HG02588 (cell line): ENCODE data around the gene SLC20A1.
A peak's percentile ranks its signal among the peaks of the same experiment; 100 is the strongest.

Experiments
- ATAC-seq: cut with Tn5 transposase; IDR thresholded peaks from one replicate; pipeline ENCODE4 v1.9.1; 2021; ENCODE audit warnings: mild to moderate bottlenecking, moderate library complexity; ENCODE audit not compliant: unreplicated experiment

Gene SLC20A1

DNA sequence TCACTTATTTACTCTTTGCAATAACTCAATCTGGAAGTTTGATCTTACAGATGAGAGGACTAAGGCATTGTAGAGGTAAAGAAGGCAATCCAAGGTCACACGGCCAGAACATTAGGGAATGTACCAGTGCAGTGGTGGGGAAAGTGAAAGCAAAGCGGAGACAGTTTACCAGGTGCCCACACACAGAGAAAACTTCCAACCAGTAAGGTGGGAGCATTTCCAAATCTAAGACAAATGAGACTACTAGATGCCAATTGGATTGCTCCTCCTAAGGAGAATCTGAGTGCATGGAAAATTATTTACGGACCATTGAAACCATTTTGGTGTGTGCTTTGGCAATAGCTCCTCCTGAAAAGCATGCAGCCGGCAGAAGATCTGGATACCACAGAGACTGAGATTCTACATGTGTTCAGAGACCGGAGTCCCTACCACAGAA lies 34.9 kb downstream of the SLC20A1 start:
- no peak for ATAC-seq

DNA sequence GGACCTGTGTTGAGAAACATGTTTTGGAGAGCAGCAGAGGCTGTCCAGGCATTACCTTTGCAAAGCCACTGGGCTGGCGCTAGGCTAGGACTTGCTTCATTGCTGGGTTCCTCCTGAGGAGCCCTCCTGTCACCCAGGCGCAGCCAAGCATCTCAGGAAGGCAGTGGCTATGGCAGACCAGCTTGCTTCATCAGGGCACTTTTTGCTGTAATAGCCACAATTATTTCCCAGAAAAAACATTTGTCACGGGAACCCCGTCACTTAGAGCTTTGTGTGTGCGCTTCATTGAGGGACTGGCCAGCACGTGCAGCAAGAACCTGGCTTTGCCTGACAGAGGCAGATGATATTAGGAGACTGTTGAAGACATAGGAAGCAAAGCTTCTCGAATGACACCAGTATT lies 36.4 kb downstream of the SLC20A1 start:
- no peak for ATAC-seq

DNA sequence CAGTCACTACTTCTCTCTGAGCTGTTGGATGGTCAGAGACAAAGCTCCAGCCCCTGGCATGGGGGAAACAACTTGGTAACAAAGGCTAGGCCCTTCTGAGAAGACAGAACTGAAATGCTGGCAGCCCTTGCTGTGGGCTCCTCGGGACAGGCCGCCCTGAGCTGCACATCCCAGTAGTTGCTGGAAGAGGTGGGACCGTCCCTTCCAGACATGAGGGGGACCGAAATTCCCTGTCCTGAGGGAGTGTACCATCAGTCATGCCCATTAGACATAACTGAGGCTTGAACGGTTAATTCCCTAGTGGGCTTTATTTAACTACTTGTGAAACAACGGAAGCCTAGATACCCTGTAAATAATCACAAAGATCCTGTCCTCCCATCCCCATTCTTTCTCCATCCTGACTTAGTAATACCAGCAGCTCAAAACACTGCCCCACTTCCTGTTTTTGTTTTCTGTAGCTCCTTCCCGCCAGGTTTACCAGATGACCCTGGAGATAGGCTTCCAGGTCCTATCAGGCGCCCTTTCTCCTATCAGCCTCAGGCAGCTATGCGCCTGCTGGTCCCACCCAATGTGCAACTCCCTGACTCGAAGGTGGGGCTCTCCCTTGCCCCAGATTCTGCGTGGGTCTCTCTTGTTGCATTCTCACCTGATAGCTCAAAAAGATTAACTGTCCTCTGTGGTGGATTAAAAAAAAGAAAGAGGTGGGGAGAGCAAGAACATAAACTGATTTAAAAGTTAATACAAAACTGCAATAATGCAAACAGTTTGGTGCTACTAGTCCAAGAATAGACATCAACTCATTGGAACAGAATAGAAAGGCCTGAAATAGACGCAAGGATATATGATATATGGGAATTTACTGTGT lies 38.0 kb downstream of the SLC20A1 start:
- ATAC-seq: no peak

GRCh38 chr2:112684415-112684775 lies 38.7 kb downstream of the SLC20A1 start:
- ATAC-seq: no peak

DNA sequence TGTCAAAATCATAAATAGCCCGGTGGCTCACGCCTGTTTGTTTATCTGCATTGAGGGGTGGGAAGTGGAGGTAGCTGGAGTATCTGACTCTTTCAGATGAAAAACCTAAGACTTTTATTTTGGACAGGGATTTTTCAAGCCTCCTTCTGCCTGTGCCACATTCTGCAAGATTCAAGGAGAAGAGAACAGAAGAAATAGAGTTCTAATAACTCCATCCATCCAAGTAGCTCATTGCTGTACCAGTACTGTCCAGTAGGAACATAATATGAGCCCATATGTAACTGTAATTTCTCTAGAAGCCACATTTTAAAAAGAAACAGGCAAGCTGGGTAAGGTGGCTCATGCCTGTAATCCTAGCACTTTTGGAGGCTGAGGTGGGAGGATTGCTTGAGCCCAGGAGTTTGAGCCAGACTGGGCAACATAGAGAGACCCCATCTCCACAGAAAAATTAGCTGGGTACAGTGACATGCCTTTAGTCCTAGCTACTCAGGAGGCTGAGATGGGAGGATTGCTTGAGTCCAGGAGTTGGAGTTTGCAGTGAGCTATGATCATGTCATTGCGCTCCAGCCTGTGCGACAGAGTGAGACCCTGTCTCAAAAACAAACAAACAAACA lies 39.6 kb downstream of the SLC20A1 start:
- no peak for ATAC-seq

DNA sequence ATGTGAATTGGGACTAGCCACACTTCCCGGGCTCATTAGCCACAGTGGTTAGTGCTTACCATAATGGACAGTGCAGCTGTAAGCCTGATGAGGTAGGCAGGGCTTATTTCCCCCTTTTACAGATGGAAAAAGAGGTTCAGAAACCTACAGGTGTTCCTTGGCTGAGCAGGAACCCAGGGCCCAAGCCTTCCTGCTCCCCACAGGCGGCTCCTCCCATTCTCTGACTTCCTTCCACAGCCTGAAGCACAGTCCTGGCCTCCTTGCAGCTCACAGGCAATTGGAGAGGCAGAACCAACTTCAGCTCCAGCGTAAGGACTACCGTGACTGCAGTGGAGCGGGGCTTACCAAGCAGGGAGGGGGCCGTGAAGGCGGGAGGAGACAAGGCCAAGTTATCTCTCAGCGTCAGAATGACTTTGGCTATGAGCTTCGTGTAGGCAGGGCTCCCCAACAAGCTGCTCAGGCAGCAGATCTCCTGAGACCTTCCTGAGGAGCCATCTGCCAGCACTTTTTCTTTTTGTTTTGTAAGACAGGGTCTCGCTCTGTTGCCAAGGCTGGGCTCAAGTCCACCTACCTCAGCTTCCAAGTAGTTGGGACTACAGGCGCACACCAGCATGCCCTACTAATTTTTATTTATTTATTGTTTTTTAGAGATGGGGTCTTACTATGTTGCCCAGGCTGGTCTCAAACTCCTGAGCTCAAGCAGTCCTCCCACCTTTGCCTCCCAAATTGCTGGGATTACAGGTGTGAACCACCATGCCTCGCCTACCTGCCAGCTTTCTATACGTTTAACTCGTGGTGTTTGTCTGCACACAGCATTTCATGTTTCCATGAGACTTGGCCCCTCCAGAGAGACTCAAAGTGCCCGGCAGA lies 40.8 kb downstream of the SLC20A1 start:
- ATAC-seq: no peak

DNA sequence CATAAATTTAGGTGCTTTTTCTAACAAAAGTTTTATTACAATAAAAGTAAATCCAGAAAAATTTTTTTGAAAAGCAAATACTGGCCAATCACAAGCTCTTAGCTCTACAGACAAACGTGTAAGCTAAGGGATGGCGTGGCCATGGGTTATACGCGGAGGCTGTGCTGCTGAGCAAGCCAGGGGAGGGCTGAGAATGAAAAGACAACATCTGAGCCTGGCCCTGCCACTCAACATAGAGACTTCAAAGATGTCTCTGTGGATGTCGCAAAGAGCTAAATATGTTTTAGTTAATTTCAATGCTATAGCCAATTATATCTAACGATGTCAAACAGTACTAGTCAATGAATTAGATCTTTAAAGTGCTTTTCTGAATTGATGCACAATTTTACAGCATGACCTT lies 41.8 kb downstream of the SLC20A1 start:
- no peak for ATAC-seq

- no peak for ATAC-seq
These were observed 42.5 kb downstream of the SLC20A1 start for GRCh38 chr2:112688086-112688880.

DNA sequence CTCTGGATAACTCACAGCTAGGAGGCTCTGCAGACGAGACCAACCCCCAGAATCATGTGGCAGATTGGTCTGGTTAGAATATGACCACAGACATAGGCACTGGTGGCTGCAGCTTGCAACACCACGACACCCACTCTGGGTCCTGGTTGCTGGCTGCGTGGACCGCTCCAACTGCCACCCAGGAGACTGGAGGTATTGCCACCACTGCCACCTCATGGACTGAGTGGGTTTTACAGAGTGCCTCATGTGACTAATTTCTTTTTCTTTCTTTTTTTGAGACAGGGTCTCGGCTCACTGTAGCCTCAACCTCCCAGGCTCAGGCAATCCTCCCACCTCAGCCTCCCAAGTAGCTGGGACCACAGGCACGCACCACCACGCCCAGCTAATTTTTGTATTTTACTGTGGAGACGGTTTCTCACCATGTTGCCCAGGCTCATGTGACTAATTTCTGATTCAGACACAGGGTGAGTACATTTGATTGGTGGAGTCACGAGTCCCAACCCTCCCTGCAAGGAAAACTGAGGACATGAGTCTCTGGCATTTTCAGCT lies 45.2 kb downstream of the SLC20A1 start:
- ATAC-seq: no peak

DNA sequence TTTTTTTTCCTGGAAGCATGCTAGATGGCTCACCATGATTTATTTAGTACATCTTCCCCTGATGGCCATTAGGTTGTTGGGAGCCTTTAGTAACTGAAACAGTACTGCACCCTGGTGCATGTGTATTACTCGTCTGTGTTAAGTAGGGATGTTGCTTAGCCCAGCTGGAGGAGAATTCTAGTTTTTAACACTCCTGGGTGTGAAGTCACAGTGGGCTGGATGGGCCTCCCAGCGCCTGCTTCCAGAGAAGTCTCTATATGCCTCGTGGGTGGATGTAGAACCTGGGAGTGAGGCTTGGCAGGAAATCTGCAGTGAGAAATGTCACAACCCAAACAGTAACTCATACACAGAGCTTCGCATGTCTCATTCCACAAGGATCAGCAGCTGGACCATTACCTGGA lies 46.1 kb downstream of the SLC20A1 start:
- ATAC-seq: no peak

GRCh38 chr2:112692495-112692911 lies 46.8 kb downstream of the SLC20A1 start:
- ATAC-seq: peak; percentile 85

DNA sequence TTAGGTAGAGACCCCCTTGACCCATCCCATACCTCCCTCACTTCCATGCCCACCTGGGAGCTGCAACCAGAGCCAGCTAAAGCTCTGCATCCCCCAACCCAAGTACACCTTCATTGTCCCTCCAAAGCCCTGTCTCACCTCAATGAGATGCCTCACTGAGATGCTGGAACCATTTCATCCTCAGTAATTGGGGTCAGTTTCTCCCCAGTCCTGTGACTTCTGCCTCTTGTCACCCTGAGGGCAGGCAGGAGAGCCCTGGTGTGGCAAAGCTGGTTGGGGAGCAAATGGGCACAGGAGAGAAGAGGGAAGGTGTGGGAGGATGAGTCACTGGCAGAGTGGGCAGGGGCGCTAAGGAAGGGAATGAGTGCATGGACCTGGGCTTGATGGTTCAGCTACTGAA lies 47.2 kb downstream of the SLC20A1 start:
- ATAC-seq: peak; percentile 3

DNA sequence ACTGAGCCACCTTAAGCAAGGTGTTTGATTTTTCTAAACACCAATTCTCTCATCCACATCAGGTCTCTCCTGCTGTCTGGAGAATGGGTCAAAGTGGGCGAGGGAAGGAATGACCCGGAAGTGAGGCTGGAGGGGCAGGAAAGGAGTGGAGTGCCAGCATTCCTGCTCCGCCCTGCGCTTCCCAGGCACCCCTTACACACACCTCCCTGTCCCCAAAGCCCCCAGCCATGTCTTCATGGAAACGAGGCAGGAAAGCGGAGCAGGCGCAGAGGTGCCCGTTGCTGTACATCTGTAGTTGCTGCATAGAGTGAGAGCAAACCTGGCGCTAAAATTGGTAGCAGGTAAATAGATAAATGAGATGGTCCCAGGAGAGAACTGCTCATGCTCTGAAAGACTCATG lies 47.9 kb downstream of the SLC20A1 start:
- no peak for ATAC-seq

- no peak for ATAC-seq
These were observed 48.4 kb downstream of the SLC20A1 start for GRCh38 chr2:112694182-112694581.

DNA sequence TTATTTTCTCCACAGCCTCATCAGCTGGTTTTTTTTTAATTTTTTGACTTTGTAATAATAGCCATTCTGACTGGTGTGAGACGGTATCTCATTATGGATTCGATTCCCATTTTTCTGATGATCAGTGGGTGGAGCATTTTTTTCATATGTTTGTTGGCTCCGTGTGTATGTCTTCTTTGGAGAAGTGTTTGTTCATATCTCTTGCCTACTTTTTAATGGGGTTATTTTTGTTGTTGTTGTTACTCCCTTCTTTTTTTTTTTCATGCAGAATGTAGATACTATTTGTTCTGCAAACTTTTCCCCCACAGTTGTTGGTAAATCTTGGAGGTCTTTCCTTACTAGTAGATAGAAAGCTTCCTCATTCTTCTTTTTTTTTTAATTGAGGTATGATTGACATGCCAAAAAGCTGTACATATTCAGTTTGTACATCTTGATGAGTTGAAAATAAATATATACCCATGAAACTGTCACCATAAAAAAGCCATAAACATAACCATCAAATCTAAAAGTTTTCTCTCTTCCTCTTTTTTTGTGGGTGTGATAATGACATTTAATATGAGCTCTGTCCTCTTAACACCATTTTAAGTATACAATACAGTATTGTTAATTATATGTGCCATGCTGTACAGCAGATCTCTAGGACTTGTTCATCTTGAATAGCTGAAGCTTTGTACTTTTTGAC lies 53.2 kb downstream of the SLC20A1 start:
- no peak for ATAC-seq

GRCh38 chr2:112699984-112700667 lies 54.4 kb downstream of the SLC20A1 start:
- ATAC-seq: no peak

- ATAC-seq: no peak
These were observed 55.3 kb downstream of the SLC20A1 start for GRCh38 chr2:112701052-112701451.

DNA sequence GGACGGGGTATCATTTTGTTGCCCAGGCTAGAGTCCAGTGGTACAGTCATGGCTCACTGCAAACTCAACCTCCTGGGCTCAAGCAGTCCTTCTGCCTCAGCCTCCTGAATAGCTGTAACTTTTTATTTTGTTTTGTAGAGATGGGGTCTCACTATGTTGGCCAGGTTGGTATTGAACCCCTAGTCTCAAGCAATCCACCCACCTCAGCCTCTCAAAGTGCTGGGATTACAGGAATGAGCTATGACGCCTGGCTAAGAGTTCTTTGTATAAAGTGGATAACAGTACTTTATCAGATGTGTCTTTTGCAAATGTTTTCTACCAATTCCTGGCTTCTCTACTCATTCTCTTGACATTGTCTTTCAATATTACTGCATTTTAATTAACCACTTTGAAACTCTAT lies 57.9 kb downstream of the SLC20A1 start:
- ATAC-seq: no peak

DNA sequence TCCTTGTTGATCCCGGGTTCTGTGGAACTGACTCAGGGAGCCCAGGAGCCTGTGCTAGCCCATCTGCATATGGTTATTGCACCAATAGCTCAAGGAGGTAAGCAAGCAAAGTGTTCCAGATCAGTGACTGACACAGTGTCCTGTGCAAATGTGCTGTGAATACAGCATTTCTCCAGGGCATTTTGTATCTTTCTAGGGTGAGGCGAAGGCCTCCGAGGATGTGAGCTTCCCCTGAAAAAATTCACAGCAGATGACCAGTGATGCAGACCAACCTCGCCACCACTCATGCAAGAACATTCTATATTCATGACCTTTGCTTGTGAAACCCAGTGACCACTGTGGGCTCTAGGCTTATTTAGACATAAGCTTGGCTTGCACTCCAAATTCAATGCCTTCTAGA lies 59.8 kb downstream of the SLC20A1 start:
- no peak for ATAC-seq
